ENCODE results near the gene DCTN3. TPM values are rescaled to one million over a fixed set of nuclear protein-coding genes. Genes with fewer than 3 reads are reported as not detected.

Gene DCTN3
- total and polyA plus RNA-seq, 9 of the 15 experiments (the other 6 are each of a cell fraction or from before 2014, with no cell fraction given), result 11.0 to 51.0 (median 41.9) TPM

GRCh38 chr9:34581318-34581717 lies 39.0 kb downstream of the DCTN3 start:
- Histone ChIP-seq H3K27me3 (ENCODE audit: control insufficient read depth in 2 of 2, insufficient read depth in 2 of 2, low read length in 2 of 2) (peaks cover 6 to 56% of the 10 kb centered on the region in 2 experiments; a peak in 4 of 5 replicates), H3K9me1 (ENCODE audit: control insufficient read depth, insufficient read depth, low read length) (no peaks in the 10 kb centered on the region), H3K79me2 (ENCODE audit: control insufficient read depth, insufficient read depth, low read length) (no peaks in the 10 kb centered on the region), H3K9me3 (replicated peaks; ENCODE audit: control insufficient read depth, insufficient read depth, low read depth, low read length) (no peaks in the 10 kb centered on the region), H4K20me1 (replicated peaks; ENCODE audit: control insufficient read depth, insufficient read depth, low read length) (no peaks in the 10 kb centered on the region; the same call in none of the 2 replicates), H3K36me3 (ENCODE audit: control insufficient read depth, insufficient read depth, low read length) (no peaks in the 10 kb centered on the region), H3K9ac (ENCODE audit: insufficient read depth in 1 of 2, low read depth in 2 of 2, low read length in 2 of 2) (no peak overlapping the region), H2AFZ (ENCODE audit: low read depth, low read length) (no peak overlapping the region), H3K27ac (ENCODE audit: extremely low read depth, low read depth, low read length) (no peak overlapping the region), H3K4me1 (replicated peaks in 1 of 2; ENCODE audit: control insufficient read depth in 2 of 2, insufficient read depth in 2 of 2, low read length in 2 of 2) (peaks cover 0 to 7% of the 10 kb centered on the region in 2 experiments; a peak in 2 of 5 replicates), H3K4me3 (no peak overlapping the region), H3K4me2 (ENCODE audit: insufficient read depth, low read length) (no peak overlapping the region)
- ATAC-seq (no peak), FAIRE-seq (no peak), DNase-seq (ENCODE audit: extremely low read depth in 1 of 4, low spot score in 3 of 4) (no peak)
- BruUV-seq (replicated peaks), result no TSS peak
- ChIA-PET CTCF (ENCODE audit: low intra/inter-chr PET ratio) (no interaction called here), POLR2A (interaction anchor here (0.7 to 1.6 kb wide), 2 partner anchors 10 to 132 kb away, joined by 3 to 6 read pairs; no protein-coding TSS in a partner anchor)
- 0% methylated on average over 3 of the region's 3 CpGs for WGBS (ENCODE audit: insufficient coverage, low coverage, missing lambda C conversion rate)
- intact Hi-C loops (cut with micrococcal nuclease), result no loop called here
- in situ Hi-C loops (cut with MboI), result no loop called here
- TF ChIP-seq ZNF316 (IDR thresholded peaks at IDR 0.05) (no peak), TAF1 (IDR thresholded peaks at IDR 0.05; ENCODE audit: control insufficient read depth, extremely low read depth, insufficient read depth, low read length, severe bottlenecking) (no peak), ZKSCAN3 (CRISPR knock-in tag; IDR thresholded peaks at IDR 0.05) (no peak), ZNF398 (CRISPR knock-in tag; IDR thresholded peaks at IDR 0.05) (no peak), ZNF12 (CRISPR knock-in tag; IDR thresholded peaks at IDR 0.05) (no peak), TGIF2 (CRISPR knock-in tag; IDR thresholded peaks at IDR 0.05) (no peak), TAF15 (IDR thresholded peaks at IDR 0.05; ENCODE audit: low read depth, low read length) (no peak), E2F4 (CRISPR knock-in tag; IDR thresholded peaks at IDR 0.05; ENCODE audit: low read depth) (no peak), NR4A1 (CRISPR knock-in tag; IDR thresholded peaks at IDR 0.05) (no peak), NR4A1 (tag; IDR thresholded peaks at IDR 0.05) (no peak), CEBPB (tag; IDR thresholded peaks at IDR 0.05) (no peak), TAL1 (IDR thresholded peaks at IDR 0.05) (no peak), HEY1 (CRISPR knock-in tag; IDR thresholded peaks at IDR 0.05; ENCODE audit: borderline replicate concordance) (no peak), USF1 (CRISPR knock-in tag; IDR thresholded peaks at IDR 0.05) (no peak), CHD2 (IDR thresholded peaks at IDR 0.05; ENCODE audit: low read depth, low read length) (no peak)
- TF ChIP-seq, protein P1, sequence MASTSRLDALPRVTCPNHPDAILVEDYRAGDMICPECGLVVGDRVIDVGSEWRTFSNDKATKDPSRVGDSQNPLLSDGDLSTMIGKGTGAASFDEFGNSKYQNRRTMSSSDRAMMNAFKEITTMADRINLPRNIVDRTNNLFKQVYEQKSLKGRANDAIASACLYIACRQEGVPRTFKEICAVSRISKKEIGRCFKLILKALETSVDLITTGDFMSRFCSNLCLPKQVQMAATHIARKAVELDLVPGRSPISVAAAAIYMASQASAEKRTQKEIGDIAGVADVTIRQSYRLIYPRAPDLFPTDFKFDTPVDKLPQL (IDR thresholded peaks at IDR 0.05; ENCODE audit: extremely low read depth, insufficient read length), result no peak
- TF ChIP-seq, protein P2, sequence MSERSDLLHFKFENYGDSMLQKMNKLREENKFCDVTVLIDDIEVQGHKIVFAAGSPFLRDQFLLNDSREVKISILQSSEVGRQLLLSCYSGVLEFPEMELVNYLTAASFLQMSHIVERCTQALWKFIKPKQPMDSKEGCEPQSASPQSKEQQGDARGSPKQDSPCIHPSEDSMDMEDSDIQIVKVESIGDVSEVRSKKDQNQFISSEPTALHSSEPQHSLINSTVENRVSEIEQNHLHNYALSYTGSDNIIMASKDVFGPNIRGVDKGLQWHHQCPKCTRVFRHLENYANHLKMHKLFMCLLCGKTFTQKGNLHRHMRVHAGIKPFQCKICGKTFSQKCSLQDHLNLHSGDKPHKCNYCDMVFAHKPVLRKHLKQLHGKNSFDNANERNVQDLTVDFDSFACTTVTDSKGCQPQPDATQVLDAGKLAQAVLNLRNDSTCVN (CRISPR knock-in tag; IDR thresholded peaks at IDR 0.05), result no peak

Measured in K562 (cell line).